Measurements from ENCODE around the gene TMPRSS7.

TMPRSS7 gene

DNA sequence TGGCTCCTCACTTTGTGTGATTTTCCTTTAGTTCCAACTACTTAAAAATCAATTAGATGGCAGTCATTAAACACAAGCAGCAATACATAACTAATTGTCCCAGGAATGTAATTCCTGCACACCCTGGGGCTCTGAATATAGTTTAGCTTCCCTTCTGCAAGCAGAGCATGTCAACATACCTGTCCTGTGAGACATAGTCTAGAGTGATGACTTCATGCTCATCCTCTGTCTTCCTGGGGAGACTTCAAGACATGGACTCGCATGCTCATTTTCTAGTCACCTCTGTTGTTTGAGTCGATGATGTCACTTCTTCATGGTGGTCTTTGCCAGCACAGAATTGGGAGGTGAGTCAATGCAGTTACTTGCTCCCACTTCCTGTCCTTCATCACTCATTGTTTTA lies 67.4 kb downstream of the TMPRSS7 start:
- DNase-seq (ENCODE audit: low spot score): no peak
- TF ChIP-seq, protein P1, sequence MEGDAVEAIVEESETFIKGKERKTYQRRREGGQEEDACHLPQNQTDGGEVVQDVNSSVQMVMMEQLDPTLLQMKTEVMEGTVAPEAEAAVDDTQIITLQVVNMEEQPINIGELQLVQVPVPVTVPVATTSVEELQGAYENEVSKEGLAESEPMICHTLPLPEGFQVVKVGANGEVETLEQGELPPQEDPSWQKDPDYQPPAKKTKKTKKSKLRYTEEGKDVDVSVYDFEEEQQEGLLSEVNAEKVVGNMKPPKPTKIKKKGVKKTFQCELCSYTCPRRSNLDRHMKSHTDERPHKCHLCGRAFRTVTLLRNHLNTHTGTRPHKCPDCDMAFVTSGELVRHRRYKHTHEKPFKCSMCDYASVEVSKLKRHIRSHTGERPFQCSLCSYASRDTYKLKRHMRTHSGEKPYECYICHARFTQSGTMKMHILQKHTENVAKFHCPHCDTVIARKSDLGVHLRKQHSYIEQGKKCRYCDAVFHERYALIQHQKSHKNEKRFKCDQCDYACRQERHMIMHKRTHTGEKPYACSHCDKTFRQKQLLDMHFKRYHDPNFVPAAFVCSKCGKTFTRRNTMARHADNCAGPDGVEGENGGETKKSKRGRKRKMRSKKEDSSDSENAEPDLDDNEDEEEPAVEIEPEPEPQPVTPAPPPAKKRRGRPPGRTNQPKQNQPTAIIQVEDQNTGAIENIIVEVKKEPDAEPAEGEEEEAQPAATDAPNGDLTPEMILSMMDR (IDR thresholded peaks at IDR 0.05; ENCODE audit: borderline replicate concordance, control extremely low read depth, extremely low read depth, insufficient read depth, missing control alignments): no peak
- in situ Hi-C loops (cut with MboI; ENCODE audit: low sequenced_read_pairs, unreplicated experiment): no loop called here

DNA sequence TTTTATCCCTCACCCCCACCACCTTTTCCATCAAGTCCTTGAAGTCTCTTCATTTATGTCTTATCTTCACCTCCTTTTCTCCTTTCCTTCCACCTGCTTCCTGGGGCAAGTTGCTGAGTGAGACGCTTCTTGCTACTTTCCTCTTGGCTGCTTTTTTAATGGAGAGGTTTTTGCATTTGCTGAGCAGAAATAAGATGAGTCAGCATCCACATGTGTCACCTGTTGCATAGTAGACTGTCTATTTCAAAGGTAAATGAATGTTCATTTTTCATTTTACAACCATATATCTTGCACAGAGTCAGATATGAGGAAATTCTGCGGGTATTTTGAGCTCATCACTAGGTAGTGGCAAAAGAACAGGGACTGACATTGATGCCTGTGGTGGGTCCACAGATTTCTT lies 70.2 kb downstream of the TMPRSS7 start:
- DNase-seq (ENCODE audit: low spot score): no peak
- in situ Hi-C loops (cut with MboI; ENCODE audit: low sequenced_read_pairs, unreplicated experiment): no loop called here
- TF ChIP-seq, protein P1 (IDR thresholded peaks at IDR 0.05; ENCODE audit: borderline replicate concordance, control extremely low read depth, extremely low read depth, insufficient read depth, missing control alignments): no peak

DNA sequence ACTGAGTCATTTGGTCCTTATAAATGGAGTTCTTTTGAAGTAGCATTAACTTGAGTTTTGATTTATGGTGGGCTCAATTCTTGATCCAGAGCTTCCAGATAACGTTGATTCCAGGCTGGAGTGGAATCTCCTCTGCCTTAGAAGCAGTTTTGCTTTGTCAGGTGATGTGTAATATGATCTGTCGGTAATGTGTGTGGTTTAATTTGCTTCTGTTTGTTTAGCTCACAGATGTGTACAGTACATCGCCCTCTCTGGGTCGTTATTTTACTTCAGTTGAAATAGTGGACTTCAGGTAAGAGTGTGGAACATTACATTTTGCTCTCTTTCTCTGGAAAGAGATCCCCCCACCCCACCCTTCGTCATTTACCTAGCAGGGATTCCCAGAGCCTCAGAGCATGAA lies 74.8 kb downstream of the TMPRSS7 start:
- TF ChIP-seq, protein P1 (IDR thresholded peaks at IDR 0.05; ENCODE audit: borderline replicate concordance, control extremely low read depth, extremely low read depth, insufficient read depth, missing control alignments): no peak
- in situ Hi-C loops (cut with MboI; ENCODE audit: low sequenced_read_pairs, unreplicated experiment): no loop called here
- no peak for DNase-seq (ENCODE audit: low spot score)

DNA sequence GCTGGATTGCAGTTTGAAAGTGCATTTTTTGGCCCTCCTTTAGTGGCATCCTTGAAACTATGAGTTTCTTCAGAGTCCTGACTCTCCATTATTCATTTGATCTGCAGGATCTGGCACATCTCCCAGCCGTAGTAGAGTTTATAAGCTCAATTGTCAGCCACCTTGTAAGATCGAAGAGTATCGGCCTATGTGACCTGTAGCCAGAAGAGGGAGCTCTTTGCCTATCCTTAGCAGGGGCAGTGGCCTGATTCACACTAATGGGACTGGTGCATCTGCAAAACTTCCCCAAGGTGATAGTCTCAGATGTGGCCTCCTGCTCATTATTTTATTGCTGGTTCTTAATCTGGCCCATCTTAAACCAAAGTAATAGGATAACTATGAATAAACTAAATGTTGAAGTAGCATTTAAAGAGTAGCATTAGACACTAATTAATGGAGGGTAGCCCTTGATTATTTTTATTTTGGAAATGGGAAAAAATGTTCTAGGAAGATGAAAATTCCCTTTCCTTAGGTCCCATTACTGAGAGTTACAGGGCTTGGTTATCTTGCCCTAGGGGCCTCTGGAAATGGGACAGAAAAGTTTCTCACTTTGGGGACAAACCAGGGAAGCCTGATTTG lies 77.4 kb downstream of the TMPRSS7 start:
- TF ChIP-seq, protein P1 (IDR thresholded peaks at IDR 0.05; ENCODE audit: borderline replicate concordance, control extremely low read depth, extremely low read depth, insufficient read depth, missing control alignments): peak; percentile 91
- DNase-seq (ENCODE audit: low spot score): peak; percentile 66
- in situ Hi-C loops (cut with MboI; ENCODE audit: low sequenced_read_pairs, unreplicated experiment): loop anchor here (10.0 kb wide), 1 partner anchor 383 kb away; the partner anchor contains the start of gene BTLA

DNA sequence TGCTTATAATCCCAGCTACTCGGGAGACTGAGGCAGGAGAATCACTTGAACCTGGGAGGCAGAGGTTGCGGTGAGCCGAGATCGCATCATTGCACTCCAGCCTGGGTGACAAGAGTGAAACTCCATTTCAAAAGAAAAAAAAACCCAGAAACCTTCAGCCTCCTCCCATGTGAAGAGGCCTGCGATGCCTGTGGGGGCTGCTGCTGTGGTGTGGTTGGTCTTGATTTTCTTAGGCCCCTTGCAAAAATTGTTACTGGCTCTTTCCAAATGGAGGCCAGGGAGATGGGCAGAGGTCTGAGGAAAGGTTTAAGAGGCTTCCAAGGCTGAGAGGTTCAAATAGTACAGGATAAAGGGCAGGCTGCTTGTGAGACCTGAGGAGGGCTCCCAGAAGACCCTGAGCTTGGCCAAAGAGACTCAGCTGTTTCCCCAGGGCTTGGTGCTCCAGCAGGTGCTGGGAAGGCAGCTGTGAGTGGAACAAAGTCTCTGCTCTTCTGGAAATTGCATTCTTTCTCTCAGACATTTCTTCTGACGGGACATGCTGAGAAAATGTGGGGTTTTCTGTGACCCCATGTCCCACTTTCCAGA lies 80.1 kb downstream of the TMPRSS7 start:
- DNase-seq (ENCODE audit: low spot score): no peak
- in situ Hi-C loops (cut with MboI; ENCODE audit: low sequenced_read_pairs, unreplicated experiment): loop anchor here (10.0 kb wide), 1 partner anchor 380 kb away; the partner anchor contains the start of gene BTLA
- TF ChIP-seq, protein P1 (IDR thresholded peaks at IDR 0.05; ENCODE audit: borderline replicate concordance, control extremely low read depth, extremely low read depth, insufficient read depth, missing control alignments): no peak

DNA sequence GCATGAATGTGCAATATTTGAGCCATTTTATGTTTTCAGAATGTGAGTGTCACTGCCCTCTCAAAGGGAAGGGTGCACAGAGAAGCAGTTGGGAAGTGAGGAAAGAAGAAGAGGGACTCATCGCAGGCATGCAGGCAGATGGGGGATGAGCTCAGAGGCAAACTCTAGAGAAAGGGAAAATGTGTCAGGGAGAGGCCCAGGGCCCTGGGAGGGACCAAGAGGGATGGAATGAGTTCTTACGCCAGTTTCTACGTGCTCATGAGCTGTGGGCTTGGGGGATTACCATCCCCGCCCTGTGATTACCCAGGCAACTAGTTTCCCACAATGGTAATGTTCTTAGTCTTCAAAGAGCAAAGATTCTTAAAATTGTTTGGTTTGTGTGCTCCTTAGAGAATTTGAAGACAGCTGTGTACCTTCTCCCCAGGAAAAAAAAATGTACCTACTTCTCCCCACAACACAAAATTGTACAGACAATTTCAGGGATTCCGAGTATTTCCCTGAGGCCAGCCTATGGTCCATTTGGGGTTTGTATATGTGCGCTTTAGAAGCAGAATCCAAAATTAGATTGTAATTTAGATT lies 80.7 kb downstream of the TMPRSS7 start:
- in situ Hi-C loops (cut with MboI; ENCODE audit: low sequenced_read_pairs, unreplicated experiment): loop anchor here (10.0 kb wide), 1 partner anchor 380 kb away; the partner anchor contains the start of gene BTLA

More for the DNA sequence above, 80.7 kb downstream of the TMPRSS7 start:
- TF ChIP-seq, protein P1 (IDR thresholded peaks at IDR 0.05; ENCODE audit: borderline replicate concordance, control extremely low read depth, extremely low read depth, insufficient read depth, missing control alignments): no peak
- peak; percentile 43 for DNase-seq (ENCODE audit: low spot score)

Measured in GM13976 (cell line).